NCI-H69 (cell line): Measurements from ENCODE around the gene VCX3A.
"Not testable (repeated sequence)": the region's sequence is repeated elsewhere in the genome, so short reads cannot be mapped to it uniquely, and the experiment has no call there.

Experiments used
- DNase-seq: peaks from one replicate; lab custom pipeline; 2025; lab: John Stamatoyannopoulos, UW

The VCX3A gene

GRCh38 chrX:6535018-6535417 is at the start of gene VCX3A:
TSS of gene VCX3A (minus strand) at chrX:6535118. CDS start at chrX:6534497, 621 bp downstream.
- DNase-seq: not testable (repeated sequence)

GRCh38 chrX:6574762-6575161 is 39.8 kb upstream of the VCX3A start:
- DNase-seq: peak; percentile 9

GRCh38 chrX:6568031-6568430 is 33.1 kb upstream of the VCX3A start:
- DNase-seq: no peak

DNA sequence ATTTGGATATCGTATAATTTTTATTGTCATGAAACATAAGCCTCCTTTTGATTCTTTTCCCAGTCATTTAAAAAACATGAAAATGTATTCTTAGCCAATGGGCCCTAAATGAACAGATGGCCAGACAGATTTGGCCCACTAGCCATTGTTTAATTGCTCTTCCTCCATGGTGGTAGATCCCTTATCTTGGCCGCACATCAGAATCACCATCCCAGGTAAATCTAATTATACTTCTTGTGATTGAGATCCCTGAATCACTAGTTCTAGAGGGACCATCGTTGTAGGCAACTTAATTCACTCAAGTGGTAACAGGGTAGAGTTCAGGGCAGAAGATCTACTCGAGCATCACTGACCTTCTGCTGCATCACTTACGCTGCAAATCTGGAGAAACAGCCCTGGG is 24.1 kb upstream of the VCX3A start:
- peak; percentile 46 for DNase-seq

GRCh38 chrX:6557690-6558089 is 22.8 kb upstream of the VCX3A start:
- DNase-seq: no peak

GRCh38 chrX:6550999-6551398 is 16.1 kb upstream of the VCX3A start:
- DNase-seq: no peak

DNA sequence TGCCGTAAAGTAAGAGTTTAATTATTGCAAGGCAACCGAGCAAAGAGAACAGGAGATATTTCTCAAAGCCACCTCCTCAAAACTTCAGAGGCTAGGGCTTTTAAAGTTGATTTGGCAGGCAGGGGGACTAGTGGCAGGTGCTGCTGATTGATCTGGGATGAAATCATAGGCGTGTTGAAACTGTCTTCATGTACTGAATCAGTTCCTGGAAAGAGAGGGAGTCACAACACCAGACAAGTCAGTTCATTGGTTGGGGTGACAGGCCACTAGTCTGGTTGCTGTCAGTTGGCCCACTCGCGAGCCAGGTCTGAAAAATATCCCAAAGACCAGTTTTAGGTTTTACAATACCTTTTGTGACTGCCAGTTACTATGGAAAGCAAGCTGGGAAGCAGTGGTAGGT is 10.8 kb upstream of the VCX3A start:
- DNase-seq: no peak

- DNase-seq: no peak
These were observed 8.3 kb downstream of the VCX3A start for GRCh38 chrX:6526564-6527136.

DNA sequence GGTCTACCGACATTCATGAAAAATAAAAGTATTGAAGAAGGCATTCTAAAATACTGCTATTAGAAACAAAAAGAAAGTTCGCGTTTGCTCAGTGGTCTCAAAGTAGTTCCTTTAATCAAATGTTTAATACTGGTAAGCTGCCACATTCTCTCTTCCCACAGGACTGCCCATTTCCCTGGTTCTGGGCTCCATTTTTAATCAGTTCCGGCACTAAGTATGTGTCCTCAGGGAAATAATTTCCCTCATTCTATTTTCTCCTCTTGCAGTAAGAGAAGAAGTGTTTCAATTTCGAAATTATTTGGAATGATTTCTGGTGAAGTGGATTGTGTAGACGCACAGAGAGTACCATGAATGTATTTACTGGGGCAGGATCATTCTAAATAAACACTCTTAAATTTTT is 17.5 kb downstream of the VCX3A start:
- no peak for DNase-seq

GRCh38 chrX:6506444-6506843 is 28.5 kb downstream of the VCX3A start:
- DNase-seq: peak; percentile 18

GRCh38 chrX:6505960-6506359 is 29.0 kb downstream of the VCX3A start:
- DNase-seq: peak; percentile 77

DNA sequence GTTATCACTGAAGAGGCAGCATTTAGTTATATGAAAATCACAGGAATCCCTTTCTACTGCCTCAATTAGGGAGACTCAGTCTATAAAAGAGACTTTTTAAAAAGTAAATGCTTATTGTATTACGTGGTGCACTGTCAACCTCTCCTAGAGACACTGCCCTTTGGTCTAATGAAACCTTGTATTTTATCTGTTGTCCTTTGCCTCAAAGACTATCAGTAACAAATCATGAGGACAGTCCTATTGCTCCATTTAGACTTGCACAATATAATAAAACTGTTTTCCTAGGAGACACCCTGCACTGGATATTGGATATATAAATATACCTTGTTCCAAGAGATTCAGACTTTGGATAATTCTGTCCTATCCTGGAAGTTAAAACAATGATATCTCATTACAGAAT is 34.2 kb downstream of the VCX3A start:
- DNase-seq: no peak

DNA sequence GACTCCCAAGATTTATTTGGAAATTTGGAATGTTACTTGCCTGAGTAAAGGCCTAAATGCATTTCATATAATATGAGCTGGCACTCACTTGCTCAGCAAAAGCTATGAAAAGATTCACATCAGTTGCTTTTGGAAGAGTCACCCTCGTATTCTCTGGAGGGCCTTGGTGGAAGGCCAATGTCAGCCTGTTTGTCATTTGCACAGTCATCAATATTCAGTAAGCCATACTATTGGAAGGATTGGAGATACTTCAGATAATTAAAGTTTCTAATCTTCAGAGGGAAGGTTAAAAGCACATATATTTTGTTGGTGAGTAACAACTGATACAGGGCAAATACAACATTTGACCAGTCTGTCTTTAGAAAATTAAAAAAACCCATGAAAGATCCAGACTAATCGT is 36.6 kb downstream of the VCX3A start:
- no peak for DNase-seq
